Measurements from ENCODE around the gene RNF182.
"Not testable (repeated sequence)": the region's sequence is repeated elsewhere in the genome, so short reads cannot be mapped to it uniquely, and the experiment has no call there.

Gene RNF182

DNA sequence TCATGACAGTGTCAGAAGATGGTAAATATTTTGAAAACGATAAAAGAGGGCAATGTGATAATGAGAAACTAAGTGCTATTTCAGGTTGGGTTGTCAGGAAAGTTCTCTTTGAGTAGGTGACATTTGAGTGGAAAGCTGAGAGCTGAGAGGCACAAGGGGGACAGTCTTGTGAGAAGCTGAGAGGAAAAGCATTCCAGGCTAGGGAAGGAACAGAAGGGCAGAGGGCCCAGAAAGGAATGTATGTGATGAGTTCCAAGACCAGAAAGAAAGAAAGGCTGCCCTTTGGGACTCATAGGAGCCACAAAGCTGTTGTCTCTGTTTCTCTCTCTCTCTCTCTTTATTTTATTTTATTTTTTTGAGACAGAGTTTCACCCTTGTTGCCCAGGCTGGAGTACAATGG, 7.6 kb upstream of the RNF182 start:
- DNase-seq (ENCODE audit: low read depth in 2 of 2) = no peak

DNA sequence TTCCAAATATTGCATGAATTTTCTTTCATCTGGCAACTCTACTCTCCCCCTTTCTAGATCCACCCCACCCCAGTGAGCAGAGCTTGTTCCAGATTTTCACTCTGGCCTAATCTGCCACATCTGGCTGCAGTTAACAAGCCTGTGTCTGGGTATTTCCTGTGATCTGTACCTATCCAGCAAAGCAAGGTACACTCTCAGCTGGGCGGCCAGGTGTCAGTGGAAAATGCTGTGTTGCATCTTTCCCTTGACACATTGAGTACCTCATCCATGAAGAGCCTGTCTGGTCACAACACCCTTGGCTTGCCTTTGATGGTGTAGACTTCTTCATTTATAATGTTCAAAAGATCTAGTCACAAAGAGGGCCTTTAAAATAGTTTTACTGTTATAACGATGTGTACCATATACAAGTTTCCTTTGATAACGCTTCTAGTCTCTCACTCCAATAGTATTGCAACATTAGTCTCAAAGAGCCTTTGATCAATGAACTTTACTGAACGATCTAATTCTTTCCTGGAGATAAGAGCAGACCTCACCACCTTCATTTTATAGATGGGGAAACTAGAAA, 6.0 kb upstream of the RNF182 start:
- DNase-seq (ENCODE audit: low read depth in 2 of 2) = no peak

DNA sequence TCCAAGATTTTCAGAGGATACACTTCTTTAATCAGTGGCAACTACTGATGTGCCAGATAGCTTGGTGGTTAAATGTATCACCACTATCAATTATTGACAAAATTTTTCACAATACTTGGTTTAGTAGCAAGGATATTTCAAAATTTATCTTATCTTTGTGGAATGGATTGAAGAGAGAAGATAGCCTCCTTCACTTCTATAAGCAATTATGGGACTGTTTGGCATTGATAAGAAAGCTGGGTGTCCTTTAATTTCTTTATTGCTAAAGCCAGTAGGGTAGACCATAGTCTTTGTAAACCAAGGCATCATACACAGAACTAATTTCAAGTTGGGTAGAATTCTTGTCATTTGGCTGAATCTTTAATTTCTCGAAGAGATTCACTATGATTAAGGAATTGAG, 4.9 kb upstream of the RNF182 start:
- DNase-seq (ENCODE audit: low read depth in 2 of 2) = no peak

DNA sequence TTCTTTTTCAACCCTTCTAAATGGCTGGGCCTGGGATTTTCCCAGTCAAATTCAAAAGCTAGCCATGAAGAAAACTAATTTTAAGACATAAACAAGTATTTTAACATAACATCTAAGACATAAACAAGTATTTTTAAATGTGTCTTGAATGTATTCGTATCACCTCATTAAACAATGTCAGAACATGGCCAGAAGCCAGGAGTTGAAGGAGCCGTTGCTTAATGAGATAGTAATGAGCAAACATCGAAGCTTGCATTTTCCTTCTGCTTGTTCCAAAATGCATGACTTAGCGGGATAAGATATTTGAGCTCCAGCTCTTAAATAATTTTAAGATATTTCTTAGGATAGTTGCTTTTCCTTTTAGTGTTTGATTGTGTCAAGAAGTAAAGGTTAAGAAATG, 4.2 kb upstream of the RNF182 start:
- no peak for DNase-seq (ENCODE audit: low read depth in 2 of 2)

DNA sequence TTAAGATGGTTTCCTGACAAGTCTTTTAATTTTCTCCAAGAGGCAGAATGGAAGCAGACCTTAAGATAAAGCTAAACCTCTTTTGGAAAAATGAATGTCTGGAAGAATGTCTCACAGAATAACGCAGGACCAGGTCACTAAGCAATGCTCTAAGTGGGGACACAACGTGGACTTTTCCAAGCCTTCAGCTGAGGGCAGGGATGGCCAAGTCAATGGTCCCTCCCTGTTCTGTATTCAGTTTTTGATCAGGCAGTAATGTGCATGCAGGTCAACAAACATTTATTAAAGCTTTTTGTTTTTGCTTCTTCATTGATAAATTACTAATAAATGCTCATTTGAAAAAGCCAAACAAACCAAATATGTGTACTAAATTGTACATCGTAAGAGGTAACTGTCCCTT, 2.0 kb upstream of the RNF182 start:
- no peak for DNase-seq (ENCODE audit: low read depth in 2 of 2)

DNA sequence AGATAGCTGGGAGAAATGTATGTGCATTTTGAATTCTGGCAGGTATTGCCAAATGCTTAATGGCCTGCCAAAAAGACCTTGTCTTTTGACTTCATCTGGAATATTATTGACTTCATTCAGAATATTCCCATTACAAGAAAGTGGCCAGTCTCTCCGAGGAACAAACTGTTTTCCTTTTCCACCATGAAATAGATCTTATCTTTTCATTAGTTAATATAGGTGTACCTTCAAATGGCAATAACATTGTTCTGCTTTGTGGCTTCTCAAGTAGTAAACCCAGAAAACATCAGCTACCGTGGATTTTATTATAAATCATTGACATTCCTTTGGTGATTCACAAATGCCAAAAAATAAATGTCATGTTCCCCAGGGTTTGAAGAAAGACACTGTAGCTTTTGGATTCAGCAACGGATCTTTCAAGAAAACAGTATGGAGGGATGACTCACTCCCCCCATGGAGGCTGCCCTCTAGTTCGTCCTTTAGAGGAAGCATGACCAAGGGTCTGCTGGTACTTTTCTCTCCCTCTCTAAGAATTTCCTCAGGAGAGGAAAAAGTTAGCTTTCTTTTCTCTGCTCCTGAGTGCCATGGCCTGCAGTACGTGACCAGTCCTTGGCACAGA, 1.1 kb upstream of the RNF182 start:
- no peak for DNase-seq (ENCODE audit: low read depth in 2 of 2)

DNA sequence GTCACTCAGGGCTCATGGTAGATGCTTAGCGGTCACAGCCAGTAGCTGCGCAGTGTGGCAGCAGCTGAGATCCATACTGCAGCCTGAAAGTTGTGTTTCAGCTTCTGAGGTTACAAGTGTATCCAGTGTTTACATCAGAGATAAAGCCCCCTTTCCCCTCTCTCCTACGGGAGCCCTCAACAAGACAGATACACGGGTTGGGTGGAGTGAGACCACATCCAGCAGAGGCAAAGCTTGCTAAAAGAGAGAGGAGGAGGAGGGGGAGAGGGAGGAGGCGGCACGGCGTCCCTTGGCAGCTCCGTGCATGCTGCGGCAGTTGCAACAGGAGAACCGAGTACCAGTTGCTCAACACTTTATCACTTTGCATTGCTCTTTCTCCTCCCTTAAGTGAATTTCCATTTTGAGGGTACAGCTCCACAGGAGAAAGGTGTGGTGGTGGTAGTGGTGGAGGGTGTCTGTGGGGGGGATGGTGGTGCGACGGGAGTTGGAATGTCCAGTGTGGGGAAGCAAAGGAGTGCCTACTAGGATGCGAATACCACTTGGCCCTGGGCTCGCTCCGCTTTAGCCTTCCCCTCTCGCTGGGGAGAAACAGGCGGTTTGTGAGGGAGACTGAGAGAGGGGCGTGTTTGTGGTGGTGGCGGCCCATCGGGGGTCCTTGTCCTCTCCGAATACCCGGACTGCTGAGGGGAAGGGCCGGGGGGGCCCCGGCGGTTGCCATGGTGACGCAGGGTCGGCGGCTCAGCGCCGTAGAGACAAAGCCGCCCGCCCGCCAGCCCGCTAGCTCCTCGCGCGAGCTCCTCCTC, 405 bp upstream of the RNF182 start:
- no peak for DNase-seq (ENCODE audit: low read depth in 2 of 2)

DNA sequence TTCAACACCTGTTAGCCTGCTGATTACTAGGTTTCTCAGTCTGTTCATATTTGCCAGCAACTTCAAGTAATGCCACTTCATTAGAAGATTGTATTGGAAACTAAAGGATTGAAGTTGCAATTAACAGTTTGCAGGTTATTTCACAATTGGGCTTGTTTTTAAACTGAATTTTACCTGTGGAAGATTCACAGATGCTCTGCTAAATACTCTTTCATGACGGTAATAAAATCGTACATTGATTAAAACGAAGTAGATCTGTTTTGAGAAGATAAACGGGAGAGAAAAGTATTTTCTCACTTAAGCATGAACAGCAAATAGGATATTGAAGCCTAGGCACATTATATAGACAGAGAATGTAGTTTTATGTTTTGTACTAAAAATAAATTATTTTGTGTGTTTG, 1.6 kb downstream of the RNF182 start:
- no peak for DNase-seq (ENCODE audit: low read depth in 2 of 2)

DNA sequence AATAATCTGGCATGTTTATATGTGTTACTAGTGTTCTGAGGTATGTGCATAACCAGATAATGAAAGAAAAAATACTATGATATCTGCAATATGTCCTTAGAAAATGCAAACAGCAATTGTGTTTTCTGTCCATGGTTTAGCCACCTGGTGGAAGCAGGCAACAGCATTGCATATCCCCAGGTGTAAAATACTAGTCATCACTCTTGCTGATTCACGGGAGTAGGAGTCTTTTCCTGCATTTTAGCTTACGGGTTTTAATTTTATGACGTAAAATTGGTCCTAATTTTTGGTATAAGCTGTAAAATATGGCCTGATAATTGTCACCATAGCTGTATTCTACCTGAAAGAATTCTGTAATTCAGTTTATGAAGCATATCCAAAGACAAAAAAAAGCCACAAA, 2.5 kb downstream of the RNF182 start:
- no peak for DNase-seq (ENCODE audit: low read depth in 2 of 2)

DNA sequence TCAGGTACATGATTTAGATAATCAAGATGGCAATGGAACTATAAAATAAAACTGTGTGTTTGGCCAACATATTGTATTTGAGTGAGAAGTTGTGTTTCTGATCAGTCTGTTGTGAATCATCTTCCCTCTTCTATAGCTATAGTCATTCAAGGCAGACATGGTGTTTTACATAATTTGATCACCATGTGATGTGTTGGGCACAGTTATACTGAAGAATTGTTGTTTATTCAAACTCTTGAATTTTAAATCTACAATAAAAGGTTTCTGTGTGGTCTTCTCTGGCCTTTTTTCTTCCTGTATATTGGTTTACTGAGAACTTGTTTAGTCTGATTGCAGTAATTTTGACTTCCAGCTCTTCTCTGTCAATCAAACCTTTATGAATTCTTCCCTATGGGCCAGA, 4.4 kb downstream of the RNF182 start:
- DNase-seq (ENCODE audit: low read depth in 2 of 2) = no peak

DNA sequence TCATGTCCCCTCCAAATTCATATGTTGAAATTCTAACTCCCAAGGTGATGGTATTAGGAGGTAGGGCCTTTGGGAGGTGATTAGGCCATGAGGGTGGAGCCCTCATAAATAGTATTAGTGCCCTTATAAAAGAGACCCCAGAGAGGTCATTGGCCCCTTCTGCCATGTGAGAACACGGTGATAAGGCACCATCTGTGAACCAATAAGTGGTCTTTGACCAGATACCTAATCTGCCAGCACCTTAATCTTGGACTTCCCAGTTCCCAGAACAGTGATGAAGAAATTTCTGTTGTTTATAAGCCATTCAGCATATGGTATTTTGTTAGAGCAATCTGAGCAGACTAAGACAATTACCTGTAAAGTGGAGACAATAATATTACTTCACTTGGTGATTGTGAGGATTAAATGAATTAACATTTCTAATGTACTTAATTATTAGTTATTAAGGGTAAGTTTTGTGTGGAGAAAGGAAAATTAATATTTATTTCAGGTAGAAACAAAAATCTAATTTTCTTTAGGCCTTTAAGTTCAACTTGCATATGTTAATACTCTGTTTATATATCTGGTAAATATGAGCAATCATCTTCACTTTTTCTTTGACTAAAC, 7.1 kb downstream of the RNF182 start:
- DNase-seq (ENCODE audit: low read depth in 2 of 2) = no peak

DNA sequence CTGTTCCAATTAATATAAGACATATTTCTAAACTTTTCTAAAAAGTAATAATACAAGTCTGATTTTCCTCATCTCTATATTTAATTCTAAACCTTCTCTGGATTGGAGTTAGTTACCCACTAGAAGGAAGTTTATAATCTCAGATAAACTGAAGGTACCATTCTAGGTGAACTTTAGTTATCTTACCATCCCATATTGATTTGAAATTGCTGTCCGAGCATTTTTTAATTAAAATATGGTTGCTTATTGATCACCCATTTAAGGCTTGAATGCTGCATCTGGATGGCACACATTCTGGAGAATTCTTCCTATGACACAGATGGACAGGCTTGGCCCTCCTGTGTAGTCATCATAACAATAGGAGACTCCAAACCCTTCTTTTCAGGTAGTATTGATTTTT, 8.0 kb downstream of the RNF182 start:
- no peak for DNase-seq (ENCODE audit: low read depth in 2 of 2)

DNA sequence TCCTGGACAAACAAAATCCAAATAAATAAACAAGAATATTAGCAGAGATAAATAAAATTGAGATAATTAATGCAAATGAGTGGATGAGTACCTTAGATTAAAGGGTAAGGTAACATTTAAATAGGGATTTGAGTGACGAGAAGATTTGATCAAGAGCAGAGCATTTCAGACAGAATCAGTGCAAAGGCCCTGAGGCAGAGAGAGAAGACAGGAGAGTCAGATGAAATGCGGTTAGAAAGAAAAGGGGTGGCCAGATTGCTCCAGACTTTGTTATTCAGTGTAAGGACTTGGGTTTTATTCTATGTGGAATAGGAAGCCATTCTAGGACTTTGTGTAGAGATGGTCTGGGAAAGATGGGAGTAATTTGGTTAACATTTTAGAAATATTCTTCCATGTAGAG, 10.0 kb downstream of the RNF182 start:
- DNase-seq (ENCODE audit: low read depth in 2 of 2) = no peak

DNA sequence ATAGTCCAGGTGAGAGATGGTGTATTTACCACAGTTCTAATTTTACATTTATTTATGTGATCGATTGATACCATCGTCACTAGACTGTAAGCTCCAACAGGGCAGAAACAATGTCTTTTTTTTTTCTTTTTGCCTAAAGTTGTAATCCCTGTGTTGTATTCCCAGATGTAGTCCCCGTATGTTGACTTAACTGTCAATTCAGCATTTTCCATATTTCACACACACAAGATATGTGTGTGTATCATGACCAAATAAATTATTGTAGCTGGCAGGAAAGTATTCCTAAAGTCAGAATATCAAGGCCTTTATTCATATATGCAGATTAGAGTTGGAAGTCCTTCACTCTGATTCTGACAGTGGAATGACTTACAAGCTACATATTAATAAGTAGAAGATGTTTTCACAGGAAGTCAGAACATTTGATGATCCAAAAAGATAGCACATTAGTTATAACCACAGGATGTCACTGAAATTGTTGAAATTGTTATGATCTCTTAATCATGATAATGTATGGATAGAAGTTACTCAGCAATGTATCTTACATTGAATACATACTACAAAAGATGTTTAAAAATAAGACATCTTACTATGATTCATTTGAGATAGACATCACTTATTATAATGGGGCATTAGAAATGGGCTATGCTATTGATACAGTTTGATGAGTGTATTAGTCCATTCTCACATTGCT, 10.6 kb downstream of the RNF182 start:
- no peak for DNase-seq (ENCODE audit: low read depth in 2 of 2)

DNA sequence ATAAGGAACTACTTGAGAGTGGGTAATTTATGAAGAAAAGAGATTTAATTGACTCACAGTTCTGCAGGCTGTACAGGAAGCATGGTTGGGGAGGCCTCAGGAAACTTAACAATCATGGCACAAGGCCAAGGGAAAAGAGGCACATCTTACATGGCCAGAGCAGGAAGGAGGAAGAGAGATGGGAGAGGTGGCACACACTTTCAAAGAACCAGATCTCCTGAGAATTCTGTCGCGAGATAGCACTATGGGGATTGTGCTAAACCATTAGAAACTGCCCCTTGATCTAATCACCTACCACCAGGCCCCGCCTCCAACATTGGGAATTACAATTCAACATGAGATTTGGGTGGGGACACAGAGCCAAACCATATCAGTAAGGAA, 11.1 kb downstream of the RNF182 start:
- DNase-seq (ENCODE audit: low read depth in 2 of 2) = not testable (repeated sequence)

DNA sequence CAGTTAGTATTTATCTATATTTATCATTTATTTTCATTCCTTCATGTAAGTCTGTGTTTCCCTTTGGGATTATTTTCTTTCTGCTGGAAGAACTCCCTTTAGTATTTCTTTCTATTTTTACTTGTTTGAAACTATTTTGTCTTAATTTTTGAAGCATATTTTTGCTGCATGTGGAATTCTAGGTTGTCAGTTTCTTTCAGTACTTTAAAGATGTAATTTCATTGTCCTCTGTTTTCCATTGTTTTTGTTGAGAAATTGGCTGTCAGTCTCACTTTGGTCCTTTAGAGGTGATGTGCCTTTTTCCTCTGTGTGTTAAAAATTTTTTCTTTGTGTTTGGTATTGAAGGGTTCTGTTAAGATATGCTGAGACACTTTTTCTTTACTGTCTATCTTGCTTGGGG, 17.1 kb downstream of the RNF182 start:
- DNase-seq (ENCODE audit: low read depth in 2 of 2) = no peak

DNA sequence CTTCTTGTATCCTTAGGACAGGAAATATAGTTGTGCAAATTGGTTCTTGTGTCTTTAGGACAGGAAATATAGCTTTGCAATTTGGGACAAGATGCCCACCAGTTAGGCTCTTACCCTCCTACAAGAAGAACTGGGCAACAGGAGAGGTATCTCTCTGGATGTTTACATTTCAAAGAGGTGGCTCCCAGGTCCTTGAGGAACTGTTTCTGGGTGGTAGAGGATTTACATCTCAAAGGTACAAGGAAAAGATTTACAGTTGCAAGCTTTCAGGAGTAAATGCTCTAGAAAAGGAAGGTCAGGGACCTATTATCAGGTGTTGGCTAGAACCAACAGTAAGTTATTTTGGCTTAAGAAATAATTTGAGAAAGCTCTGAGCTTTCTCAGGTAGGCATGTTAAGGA, 19.2 kb downstream of the RNF182 start:
- no peak for DNase-seq (ENCODE audit: low read depth in 2 of 2)

DNA sequence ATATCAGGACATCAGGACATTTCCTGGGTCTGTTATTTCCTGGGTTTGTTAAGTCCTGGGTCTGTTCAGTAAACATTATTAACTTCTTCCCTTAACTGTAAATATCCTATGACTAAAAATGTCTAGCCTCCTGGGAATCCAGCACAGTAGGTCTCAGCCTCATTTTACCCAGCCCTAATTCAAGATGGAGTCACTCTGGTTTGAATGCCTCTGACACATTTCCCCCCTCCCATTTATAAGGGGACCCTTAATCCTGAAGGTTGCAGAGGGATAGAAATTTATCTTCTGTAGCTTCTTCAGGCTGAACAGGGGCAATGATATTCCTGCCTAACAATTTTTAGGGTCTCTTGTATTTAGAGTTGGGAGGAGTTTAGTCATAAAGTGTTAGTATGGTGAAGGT, 21.8 kb downstream of the RNF182 start:
- DNase-seq (ENCODE audit: low read depth in 2 of 2) = no peak

DNA sequence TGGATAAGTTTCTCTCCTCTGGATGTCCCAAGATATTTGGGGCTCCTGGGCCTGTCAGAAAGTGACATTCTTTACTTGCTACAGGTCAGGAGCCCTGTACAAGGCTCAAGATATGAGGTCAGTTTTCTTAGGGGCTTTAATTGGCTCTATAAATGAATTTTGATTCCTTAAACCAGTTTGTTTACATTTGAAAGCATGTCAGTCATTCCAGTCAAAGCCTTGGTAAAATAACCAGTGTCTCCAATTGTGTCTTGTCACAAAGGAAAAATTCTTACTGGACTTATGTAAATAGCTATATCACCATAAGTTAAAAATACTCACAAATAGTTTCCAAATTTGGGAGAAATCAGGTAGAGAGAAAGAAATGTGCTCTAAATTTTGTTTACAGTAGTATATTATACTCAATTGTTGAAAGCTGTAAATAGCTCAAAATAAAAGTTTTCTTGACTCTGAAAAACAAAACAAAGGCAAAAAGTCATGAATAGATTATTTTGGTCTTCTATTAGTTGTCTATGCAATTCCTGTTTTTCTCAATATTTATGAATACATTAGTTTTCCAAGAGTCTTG, 22.9 kb downstream of the RNF182 start:
- no peak for DNase-seq (ENCODE audit: low read depth in 2 of 2)

DNA sequence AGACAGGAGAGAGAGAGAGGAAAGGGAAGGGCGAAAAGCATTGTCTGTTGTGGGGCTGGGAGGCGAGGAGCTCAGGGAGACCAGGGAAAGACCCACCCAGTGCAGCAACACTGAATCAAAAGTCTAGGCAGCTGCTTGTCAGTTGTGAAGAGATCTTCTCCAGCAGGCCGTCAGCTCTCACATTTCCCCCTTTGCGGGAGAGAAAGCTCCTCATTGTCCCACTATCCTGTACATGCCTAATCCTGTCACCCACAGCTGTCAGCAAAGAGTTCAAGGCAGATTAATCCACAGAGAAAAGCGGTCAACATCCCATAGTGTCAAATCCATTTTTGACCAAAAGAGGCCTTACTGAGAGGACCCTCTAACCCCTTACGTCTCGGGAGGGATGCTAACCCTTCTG, 27.3 kb downstream of the RNF182 start:
- DNase-seq (ENCODE audit: low read depth in 2 of 2) = no peak

DNA sequence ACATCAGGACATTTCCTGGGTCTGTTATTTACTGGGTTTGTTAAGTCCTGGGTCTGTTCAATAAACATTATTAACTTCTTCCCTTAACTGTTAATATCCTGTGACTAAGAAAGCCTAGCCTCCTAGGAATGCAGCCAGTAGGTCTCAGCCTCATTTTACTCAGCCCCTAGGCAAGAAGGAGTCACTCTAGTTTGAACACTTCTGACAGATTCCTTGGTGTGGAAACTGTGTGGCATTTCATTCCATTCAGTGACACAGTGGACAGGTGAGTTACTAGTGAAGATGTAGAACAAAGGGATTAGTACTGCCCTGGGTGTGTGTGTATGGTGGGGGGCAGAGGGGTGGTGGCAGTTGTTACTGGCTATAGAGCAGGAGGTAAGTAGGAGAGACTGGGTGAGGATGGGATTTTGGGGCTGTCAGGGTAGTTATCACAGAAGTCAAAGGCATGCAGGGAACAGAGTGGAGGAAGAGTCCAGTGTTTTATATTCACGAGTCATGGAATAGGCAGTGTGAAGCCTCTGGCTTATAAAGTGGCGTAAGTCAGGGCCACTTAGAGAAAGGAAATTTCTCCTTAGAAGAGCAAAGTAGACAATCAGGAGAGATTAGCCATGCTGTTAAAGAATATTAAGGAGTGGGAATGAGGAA, 28.4 kb downstream of the RNF182 start:
- DNase-seq (ENCODE audit: low read depth in 2 of 2) = no peak

All from stimulated activated CD8-positive, alpha-beta memory T cell treated with anti-CD3 and anti-CD28 coated beads, Interleukin-2, amount 100 ng/mL, for 48 hours (primary cell).